ENCODE results near the gene KRTAP10-1.

Gene KRTAP10-1

GRCh38 chr21:44500111-44500510 is 39.9 kb downstream of the KRTAP10-1 start:
- DNase-seq: no peak

GRCh38 chr21:44499631-44500030 is 40.4 kb downstream of the KRTAP10-1 start:
- DNase-seq: no peak

GRCh38 chr21:44499211-44499560 is 40.8 kb downstream of the KRTAP10-1 start:
- no peak for DNase-seq

- DNase-seq: no peak
These were observed 41.5 kb downstream of the KRTAP10-1 start for GRCh38 chr21:44498280-44499210.

- no peak for DNase-seq
These were observed 42.3 kb downstream of the KRTAP10-1 start for GRCh38 chr21:44497703-44498126.

GRCh38 chr21:44496564-44497550 is 43.1 kb downstream of the KRTAP10-1 start:
- no peak for DNase-seq

GRCh38 chr21:44495611-44496563 is 44.1 kb downstream of the KRTAP10-1 start:
- DNase-seq: no peak

GRCh38 chr21:44494956-44495355 is 45.0 kb downstream of the KRTAP10-1 start:
- no peak for DNase-seq

- DNase-seq: no peak
These were observed 45.6 kb downstream of the KRTAP10-1 start for GRCh38 chr21:44494418-44494817.

- DNase-seq: no peak
These were observed 47.2 kb downstream of the KRTAP10-1 start for GRCh38 chr21:44492567-44493385.

GRCh38 chr21:44490816-44491215 is 49.2 kb downstream of the KRTAP10-1 start:
- DNase-seq: no peak

- DNase-seq: no peak
These were observed 49.6 kb downstream of the KRTAP10-1 start for GRCh38 chr21:44490405-44490804.

GRCh38 chr21:44489962-44490361 is 50.0 kb downstream of the KRTAP10-1 start:
- DNase-seq: no peak

All from EL (cell line).